Lung (tissue), 12 donors: Measurements from ENCODE around the gene OR52E4. TPM values are rescaled to one million over a fixed set of nuclear protein-coding genes. Genes with fewer than 3 reads are reported as not detected.

Experiments
- ATAC-seq: fragments of 200-7000 bp; cut with Tn5 transposase; one replicate; pipeline ENCODE4 v1.9.1; 2020; ENCODE audit warnings: moderate number of reproducible peaks; ENCODE audit not compliant: insufficient read depth, low FRiP score
- DNase-seq, 3 donors: peaks; one replicate each; pipeline ENCODE4 v3.0.0-alpha.2; 2013 to 2017
- H3K27ac ChIP-seq, 2 donors: one replicate each; pipeline ENCODE4 v1.5.1; 2013; ENCODE audit warnings: mild to moderate bottlenecking in 2 of 2, moderate library complexity in 2 of 2, control low read depth in 1 of 2, inconsistent platforms in 1 of 2, low read depth in 1 of 2, low read length in 1 of 2
- H3K27me3 ChIP-seq, 3 donors: one replicate each; pipeline ENCODE4 v1.5.1; 2013; ENCODE audit warnings: low read length in 2 of 3; ENCODE audit not compliant: control insufficient read depth in 3 of 3, insufficient read depth in 3 of 3
- H3K36me3 ChIP-seq, 4 donors: one replicate each; pipeline ENCODE4 v1.5.1; 2013; ENCODE audit warnings: low read length in 4 of 4, mild to moderate bottlenecking in 1 of 4, moderate library complexity in 1 of 4; ENCODE audit not compliant: control insufficient read depth in 4 of 4, insufficient read depth in 4 of 4
- H3K4me1 ChIP-seq, 5 donors: one replicate each; pipeline ENCODE4 v1.5.1; 2013; ENCODE audit warnings: low read length in 5 of 5, mild to moderate bottlenecking in 2 of 5, moderate library complexity in 1 of 5; ENCODE audit not compliant: control insufficient read depth in 5 of 5, insufficient read depth in 5 of 5
- H3K4me3 ChIP-seq: one replicate; pipeline ENCODE4 v1.5.1; 2013; ENCODE audit warnings: mild to moderate bottlenecking, control low read depth, moderate library complexity
- H3K9ac ChIP-seq, 2 donors: one replicate each; pipeline ENCODE4 v1.5.1; 2013; ENCODE audit warnings: low read length in 2 of 2, control low read depth in 1 of 2; ENCODE audit not compliant: insufficient read depth in 1 of 2
- H3K9me3 ChIP-seq, 4 donors: one replicate each; pipeline ENCODE4 v1.5.1; 2013; ENCODE audit warnings: low read length in 3 of 4, mild to moderate bottlenecking in 1 of 4, moderate library complexity in 1 of 4; ENCODE audit not compliant: control insufficient read depth in 4 of 4, insufficient read depth in 3 of 4
- CTCF ChIP-seq: IDR thresholded peaks from 2 replicates; pipeline ENCODE4 v1.5.1; 2012; ENCODE audit warnings: mild to moderate bottlenecking; ENCODE audit errors: control extremely low read depth, extremely low read depth
- WGBS, 2 donors: extraction: QIAGEN DNeasy Blood & Tissue Kit; methylation state at CpG; one replicate each; pipeline ENCODE4 v1.1.7; 2013; 5-methylcytosine and 5-hydroxymethylcytosine counted together
- polyA plus RNA-seq, 2 donors: library from polyadenylated mRNA; stranded (reverse); fragments of 200-250 nt; gene quantifications; one replicate each; pipeline ENCODE4 v1.2.1, GENCODE V29; 2013
- total RNA-seq, 2 donors: library from RNA; depleted of rRNA in 1 of 2; stranded (reverse); fragments of >200 nt in 1 of 2; gene quantifications; one replicate each; pipeline ENCODE4 v1.2.1, GENCODE V29; 2014 to 2021
- donor health status: control.
- donor health status: control.
- donor health status: Bipolar disorder and iron deficiency.
- donor health status: healthy.
- donor health status: DM: yes; HTN: yes; CAD: no.

Gene OR52E4
- total and polyA plus RNA-seq, 4 donors: not detected

DNA sequence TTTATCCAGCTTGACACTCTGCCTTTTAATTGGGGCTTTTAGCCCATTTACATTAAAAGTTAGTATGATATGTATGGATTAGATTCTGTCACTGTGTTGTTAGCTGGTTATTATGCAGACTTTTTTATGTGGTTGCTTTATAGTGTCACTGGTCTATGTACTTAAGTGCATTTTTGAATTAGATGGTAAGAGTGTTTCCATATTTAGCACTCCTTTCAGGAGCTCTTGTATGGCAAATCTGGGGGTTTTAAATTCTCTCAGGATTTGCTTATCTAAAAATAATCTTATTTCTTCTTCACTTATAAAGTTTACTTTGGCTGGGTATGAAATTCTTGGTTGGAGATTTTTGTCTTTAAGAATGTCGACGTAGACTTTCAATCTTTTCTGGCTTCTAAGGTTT, 42.7 kb upstream of the OR52E4 start:
- Histone ChIP-seq H3K4me1 (no peaks in the 10 kb centered on the region), H3K9ac (no peak overlapping the region), H3K36me3 (no peaks in the 10 kb centered on the region), H3K4me3 (no peak overlapping the region), H3K27me3 (no peaks in the 10 kb centered on the region), H3K9me3 (peaks cover 0 to 2% (median 0%) of the 10 kb centered on the region in 4 donors), H3K27ac (no peak overlapping the region)
- 83 to 93% methylated on average over 2 of the region's 2 CpGs for WGBS, 2 donors
- ATAC-seq (no peak), DNase-seq (no peak)
- no peak for TF ChIP-seq CTCF

- no peak for TF ChIP-seq CTCF
- Histone ChIP-seq H3K4me1 (no peaks in the 10 kb centered on the region), H3K9me3 (peaks cover 0 to 2% (median 0%) of the 10 kb centered on the region in 4 donors), H3K27ac (no peak within 1 kb of the TSS), H3K36me3 (no peaks in the 10 kb centered on the region), H3K9ac (no peak within 1 kb of the TSS), H3K27me3 (no peaks in the 10 kb centered on the region), H3K4me3 (no peak within 1 kb of the TSS)
- DNase-seq (no peak), ATAC-seq (no peak)
- 43 to 87% methylated on average over 1 of the region's 1 CpG for WGBS, 2 donors
These were observed 38.6 kb upstream of the OR52E4 start, which contains the start of gene OR52E6 for GRCh38 chr11:5841797-5842196. Gene OR52E6, minus strand, starts transcription at chr11:5841897. Its CDS starts 0 bp downstream, at chr11:5841897.

- TF ChIP-seq CTCF: no peak
- WGBS, 2 donors: 19 to 39% methylated on average over 1 of the region's 1 CpG
These were observed 33.7 kb upstream of the OR52E4 start for GRCh38 chr11:5846701-5847100.

GRCh38 chr11:5847711-5848110, 32.7 kb upstream of the OR52E4 start:
- H3K27ac ChIP-seq: no peak overlapping the region
- no peak overlapping the region for H3K9ac ChIP-seq
- no peak for TF ChIP-seq CTCF
- no peak overlapping the region for H3K4me3 ChIP-seq
- no peaks in the 10 kb centered on the region for H3K9me3 ChIP-seq
- ATAC-seq (no peak), DNase-seq (no peak)
- H3K27me3 ChIP-seq: no peaks in the 10 kb centered on the region
- H3K4me1 ChIP-seq: no peaks in the 10 kb centered on the region
- H3K36me3 ChIP-seq: no peaks in the 10 kb centered on the region

More at GRCh38 chr11:5846701-5847100, 33.7 kb upstream of the OR52E4 start:
- H3K4me1 ChIP-seq: no peaks in the 10 kb centered on the region
- H3K9me3 ChIP-seq: no peaks in the 10 kb centered on the region
- no peaks in the 10 kb centered on the region for H3K27me3 ChIP-seq
- H3K9ac ChIP-seq: no peak overlapping the region
- H3K27ac ChIP-seq: no peak overlapping the region
- H3K4me3 ChIP-seq: no peak overlapping the region
- DNase-seq (no peak), ATAC-seq (no peak)
- H3K36me3 ChIP-seq: no peaks in the 10 kb centered on the region
